ENCODE data around the gene ATP8A1.

DNA sequence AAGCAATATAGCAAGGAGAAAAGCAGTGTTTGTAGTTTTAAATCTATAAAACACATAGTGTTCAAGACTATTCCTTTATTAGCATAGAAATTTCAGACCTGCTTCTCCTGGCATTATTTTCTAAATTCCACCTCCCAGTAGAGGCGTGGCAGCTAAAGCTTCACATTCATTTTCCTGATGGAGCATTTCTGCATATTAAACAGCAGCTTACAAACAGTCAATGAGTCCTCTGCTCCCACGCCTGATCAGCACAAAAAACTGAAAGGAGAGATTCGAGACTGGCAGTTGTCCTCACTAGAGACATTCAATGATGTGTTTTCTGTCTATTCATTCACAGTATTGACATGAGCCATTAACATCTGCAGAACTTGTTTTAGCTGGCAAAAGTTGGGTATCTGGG, 198.2 kb downstream of the ATP8A1 start:
- TF ChIP-seq, protein P1, sequence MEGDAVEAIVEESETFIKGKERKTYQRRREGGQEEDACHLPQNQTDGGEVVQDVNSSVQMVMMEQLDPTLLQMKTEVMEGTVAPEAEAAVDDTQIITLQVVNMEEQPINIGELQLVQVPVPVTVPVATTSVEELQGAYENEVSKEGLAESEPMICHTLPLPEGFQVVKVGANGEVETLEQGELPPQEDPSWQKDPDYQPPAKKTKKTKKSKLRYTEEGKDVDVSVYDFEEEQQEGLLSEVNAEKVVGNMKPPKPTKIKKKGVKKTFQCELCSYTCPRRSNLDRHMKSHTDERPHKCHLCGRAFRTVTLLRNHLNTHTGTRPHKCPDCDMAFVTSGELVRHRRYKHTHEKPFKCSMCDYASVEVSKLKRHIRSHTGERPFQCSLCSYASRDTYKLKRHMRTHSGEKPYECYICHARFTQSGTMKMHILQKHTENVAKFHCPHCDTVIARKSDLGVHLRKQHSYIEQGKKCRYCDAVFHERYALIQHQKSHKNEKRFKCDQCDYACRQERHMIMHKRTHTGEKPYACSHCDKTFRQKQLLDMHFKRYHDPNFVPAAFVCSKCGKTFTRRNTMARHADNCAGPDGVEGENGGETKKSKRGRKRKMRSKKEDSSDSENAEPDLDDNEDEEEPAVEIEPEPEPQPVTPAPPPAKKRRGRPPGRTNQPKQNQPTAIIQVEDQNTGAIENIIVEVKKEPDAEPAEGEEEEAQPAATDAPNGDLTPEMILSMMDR (IDR thresholded peaks at IDR 0.05; ENCODE audit: low read depth, low read length, poor library complexity, severe bottlenecking): no peak
- no peak for TF ChIP-seq EZH2phosphoT487 (IDR thresholded peaks at IDR 0.05; ENCODE audit: borderline replicate concordance, low read length)
